NOMO-1 treated with dmso at 0.1 percent for 144 hours (cell line): ENCODE results near the gene SLC16A7.
"Not testable (repeated sequence)": the region's sequence is repeated elsewhere in the genome, so short reads cannot be mapped to it uniquely, and the experiment has no call there.

Source experiments
- DNase-seq: peaks from one replicate; lab custom pipeline; 2025; ENCODE audit not compliant: unreplicated experiment; lab: John Stamatoyannopoulos, UW

SLC16A7 gene

GRCh38 chr12:59595883-59596540, at the start of gene SLC16A7:
Gene SLC16A7, plus strand, starts transcription at chr12:59596029. Its CDS starts 108,773 bp downstream, at chr12:59704802.
- peak; percentile 65 for DNase-seq

GRCh38 chr12:59548930-59549329, 46.9 kb upstream of the SLC16A7 start:
- DNase-seq, result no peak

DNA sequence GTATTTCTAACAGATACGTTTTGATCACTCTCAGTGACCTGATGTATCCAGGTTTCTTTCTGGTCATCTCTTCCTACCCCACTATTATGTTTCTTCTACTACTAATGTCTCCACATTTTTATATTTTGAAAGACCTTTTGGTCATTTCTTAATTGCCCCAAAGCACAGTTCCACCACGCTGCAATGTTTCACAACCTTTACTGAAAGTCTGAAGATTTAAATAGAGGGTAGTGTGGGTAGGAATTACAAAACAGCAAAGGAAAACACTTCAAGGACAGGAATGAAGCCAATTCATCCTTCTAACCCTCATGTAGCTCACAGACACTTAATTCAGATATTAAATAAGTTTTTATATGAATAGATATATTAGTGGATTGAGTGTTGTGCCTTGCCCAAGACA, 36.1 kb upstream of the SLC16A7 start:
- DNase-seq, result no peak

DNA sequence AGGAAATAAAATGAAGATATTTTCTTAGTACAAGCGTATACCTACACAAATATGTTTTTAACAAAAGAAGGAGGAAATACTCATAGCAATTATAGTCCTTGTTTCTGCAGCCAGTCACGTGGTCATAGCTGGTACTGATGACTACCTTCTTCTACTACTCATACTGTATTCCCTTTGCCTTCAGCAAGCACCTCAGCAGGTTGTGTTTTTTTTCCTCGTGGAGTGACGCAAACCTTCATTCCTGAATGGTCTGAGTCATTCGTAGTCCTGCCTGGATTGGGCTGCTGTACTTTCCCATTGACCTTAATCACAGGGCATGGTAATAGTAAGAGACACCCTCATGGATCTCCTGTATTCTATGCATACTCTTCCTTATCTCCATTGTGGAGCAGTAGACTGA, 25.7 kb upstream of the SLC16A7 start:
- no peak for DNase-seq

- no peak for DNase-seq
These were observed 21.4 kb upstream of the SLC16A7 start for GRCh38 chr12:59574406-59574805.

DNA sequence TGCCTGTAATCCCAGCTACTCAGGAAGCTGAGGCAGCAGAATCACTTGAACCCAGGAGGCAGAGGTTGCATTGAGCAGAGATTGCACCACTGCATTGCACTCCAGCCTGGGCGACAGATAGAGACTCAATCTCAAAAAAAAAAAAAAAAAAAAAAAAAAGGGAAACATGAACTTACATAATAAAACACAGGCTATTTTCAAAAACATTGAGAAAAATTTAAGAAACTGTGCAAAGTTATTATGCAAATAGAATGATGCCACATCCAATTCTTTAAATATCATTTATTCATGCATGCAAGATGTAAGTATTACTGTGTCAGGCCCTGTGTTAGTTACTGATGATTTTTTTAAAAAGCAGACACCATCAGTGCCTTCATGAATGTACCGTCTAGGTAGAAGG, 20.0 kb upstream of the SLC16A7 start:
- DNase-seq, result no peak

DNA sequence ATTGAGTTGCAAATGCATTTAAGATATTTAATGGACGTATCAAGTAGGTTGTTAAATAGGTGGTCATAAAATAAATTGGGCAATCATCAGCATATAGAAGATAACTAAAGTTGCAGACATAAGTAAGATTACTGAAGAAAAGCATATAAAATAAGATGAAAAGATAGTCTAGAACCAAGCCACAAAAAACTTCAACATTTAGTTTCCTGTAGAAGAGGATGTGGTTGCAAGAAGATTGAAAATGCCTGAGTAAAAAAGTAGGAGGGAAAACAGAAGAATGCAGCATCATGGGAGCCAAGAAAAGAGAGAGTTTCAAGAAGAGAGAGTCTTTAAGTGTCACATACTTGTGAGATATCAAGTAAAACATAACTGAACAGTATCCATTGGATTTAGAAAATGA, 17.6 kb upstream of the SLC16A7 start:
- no peak for DNase-seq

DNA sequence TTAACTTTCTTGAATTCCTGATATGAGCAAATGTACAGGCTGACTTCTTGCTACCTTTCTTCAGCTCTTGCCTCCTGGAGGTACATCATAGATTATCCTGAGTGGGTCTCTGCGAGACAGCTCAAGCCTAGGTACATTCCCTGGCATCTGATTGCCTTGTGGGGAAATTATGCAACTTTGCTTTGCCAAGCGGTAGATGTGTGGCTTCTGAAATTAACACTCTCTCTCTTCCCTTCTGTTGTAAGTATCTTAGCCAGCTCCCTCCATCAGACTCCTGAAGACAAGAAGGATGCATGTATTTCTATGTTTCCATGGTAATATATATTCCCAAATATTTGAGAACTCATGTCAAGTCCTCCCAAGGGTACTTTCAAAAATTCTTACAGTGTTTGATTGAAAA, 16.2 kb upstream of the SLC16A7 start:
- DNase-seq, result no peak

- DNase-seq, result no peak
These were observed 15.8 kb upstream of the SLC16A7 start for GRCh38 chr12:59580050-59580449.

DNA sequence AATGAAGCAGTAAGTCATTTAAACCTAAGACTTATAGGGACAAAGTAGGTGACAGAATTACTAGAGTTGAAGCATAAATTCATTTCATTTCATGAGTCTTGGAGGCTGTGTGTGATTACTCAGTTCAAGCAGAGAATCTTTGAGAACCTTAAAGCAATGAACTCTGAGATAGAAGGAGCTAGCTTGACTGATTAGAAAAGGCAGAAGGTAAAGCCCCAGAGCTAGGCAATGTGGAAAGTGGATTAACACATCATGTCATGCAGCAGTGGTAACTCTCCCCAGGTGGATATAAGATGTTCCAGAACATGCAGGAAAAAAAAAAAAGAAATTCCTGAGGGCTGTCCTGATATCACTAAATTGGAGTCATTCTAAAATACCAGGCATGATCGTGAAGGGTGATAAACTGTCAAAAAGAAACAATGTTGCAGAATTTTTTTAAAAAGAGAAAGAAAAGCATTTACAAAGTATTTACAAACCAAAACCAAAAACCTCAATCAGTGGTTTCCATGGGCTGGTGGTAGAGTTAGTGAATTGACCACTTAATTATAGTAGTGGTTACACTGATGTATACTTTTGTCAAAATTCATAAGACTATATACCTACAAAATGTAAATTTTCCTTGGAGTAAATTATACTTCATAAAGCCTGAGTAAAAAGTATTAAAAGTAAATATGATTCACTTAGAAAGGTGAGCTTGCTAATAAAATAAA, 12.7 kb upstream of the SLC16A7 start:
- DNase-seq, result no peak

DNA sequence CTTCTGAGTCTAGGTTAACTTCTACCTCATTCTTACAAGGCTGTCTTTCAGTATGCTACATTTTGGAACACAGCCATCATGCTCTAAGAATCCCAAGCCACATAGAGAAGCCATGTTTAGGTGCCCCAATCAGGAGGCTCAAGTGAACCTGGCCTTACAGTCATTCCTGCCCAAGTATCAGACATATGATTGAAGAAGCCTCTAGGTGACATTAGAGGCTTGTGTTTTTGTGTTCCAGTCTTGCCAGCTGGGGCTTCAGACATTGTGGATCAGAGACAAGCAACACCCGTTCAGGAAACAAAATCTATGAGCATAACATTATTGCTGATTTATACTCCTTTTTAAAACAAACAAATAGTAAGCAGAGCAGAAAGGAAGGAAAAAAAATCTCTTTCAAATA, 8.1 kb upstream of the SLC16A7 start:
- no peak for DNase-seq

- no peak for DNase-seq
These were observed 2.1 kb upstream of the SLC16A7 start for GRCh38 chr12:59593761-59594160.

GRCh38 chr12:59594943-59595500, 807 bp upstream of the SLC16A7 start:
- DNase-seq, result no peak

DNA sequence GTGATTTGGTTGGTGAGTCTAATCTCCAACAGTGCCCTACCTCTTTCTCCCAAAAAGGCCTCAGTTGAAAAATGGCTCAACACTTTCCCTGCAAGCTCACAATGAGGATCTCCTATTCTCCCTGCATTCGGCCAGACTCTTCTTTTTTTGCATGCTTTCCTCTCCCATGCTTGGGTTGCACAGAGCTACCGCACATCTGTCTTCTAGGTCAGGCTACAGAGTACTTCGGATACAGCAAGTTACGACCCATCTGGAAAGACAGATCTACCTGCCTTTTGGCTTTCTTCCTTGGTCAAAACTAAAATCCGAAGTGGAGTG, 305 bp upstream of the SLC16A7 start:
- no peak for DNase-seq

DNA sequence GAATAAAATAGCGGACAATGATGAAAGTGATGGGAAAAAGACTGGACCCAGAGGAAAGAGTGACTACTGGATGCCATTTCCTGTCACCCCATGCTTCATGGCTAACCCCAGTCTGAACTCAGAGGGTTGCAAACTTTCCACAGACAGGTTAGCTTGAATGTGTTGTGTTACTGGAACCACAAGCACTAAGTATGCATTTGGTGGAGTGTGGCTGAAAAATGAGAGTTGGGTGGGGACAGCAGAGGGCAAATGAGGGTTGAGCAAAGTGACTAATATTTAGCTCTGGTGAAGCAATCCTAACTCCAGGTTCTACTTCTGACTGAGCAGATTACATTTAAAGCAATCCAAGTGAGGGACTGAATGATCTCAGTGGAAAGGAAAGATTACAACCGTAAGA, 1.6 kb downstream of the SLC16A7 start:
- peak; percentile 87 for DNase-seq

GRCh38 chr12:59600171-59600570, 4.3 kb downstream of the SLC16A7 start:
- DNase-seq, result no peak

- no peak for DNase-seq
These were observed 7.9 kb downstream of the SLC16A7 start for GRCh38 chr12:59603754-59604153.

GRCh38 chr12:59612823-59613434, 17.1 kb downstream of the SLC16A7 start:
- DNase-seq, result not testable (repeated sequence)

GRCh38 chr12:59615392-59616165, 19.8 kb downstream of the SLC16A7 start:
- DNase-seq, result no peak

DNA sequence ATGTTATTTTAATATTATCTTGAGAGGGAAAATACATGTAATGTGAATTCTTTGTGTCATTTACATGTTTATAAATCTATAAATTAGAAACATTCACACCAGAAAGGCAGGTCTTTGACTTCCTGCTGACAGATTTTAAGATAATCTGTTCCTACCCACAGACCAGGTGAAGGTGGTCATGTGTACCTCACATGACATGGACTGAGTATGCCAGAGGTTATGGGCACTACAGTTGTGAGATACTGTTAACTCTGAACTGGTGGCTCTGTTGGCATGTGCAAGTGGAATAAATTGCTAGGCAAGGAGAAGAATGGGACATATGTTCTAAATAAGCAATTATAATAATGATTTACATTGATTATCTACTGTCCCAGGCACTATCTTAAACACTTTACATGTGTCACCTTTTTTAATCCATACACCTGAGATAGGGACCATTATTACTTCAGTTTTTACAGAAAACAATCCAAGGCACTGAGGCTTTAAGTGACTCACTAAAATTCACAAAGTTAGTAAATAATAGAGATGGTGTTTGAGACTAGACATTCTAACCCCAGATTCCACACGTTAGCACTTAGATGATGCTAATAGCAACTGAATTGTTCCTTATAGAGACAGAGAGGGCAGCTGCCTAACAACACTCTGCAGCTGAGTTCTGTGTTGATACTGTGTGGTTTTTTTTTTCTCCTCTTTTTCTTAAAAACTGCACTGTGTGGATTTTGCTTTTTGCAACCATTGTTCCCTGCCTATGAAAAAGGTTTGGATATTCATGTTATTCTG, 23.8 kb downstream of the SLC16A7 start:
- no peak for DNase-seq

GRCh38 chr12:59620326-59620725, 24.5 kb downstream of the SLC16A7 start:
- DNase-seq, result peak; percentile 54
